Measurements from ENCODE around the gene ADAMTSL2.

DNA sequence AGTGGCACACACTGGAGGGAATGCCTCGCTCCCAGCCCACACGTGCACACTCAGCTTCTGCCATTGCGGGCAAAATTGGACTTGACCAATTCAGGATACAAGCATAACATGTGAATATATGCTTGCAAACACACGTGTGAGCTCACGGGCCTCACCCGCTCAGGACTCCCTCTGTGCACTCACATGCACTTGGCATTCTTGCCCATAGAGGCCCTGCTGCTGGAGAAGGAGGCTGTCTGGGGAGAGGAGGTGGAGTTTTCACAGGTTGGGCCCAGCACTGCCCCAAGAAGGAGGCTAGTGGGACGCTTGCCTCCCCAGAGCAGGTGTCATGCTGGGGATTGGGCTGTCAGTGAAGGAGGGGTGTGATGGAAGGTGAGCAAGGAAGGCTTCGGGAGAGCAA, 11.4 kb upstream of the ADAMTSL2 start:
- TF ChIP-seq, protein P1, sequence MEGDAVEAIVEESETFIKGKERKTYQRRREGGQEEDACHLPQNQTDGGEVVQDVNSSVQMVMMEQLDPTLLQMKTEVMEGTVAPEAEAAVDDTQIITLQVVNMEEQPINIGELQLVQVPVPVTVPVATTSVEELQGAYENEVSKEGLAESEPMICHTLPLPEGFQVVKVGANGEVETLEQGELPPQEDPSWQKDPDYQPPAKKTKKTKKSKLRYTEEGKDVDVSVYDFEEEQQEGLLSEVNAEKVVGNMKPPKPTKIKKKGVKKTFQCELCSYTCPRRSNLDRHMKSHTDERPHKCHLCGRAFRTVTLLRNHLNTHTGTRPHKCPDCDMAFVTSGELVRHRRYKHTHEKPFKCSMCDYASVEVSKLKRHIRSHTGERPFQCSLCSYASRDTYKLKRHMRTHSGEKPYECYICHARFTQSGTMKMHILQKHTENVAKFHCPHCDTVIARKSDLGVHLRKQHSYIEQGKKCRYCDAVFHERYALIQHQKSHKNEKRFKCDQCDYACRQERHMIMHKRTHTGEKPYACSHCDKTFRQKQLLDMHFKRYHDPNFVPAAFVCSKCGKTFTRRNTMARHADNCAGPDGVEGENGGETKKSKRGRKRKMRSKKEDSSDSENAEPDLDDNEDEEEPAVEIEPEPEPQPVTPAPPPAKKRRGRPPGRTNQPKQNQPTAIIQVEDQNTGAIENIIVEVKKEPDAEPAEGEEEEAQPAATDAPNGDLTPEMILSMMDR (IDR thresholded peaks at IDR 0.05 in 8 of 11, conservative IDR thresholded peaks at IDR 0.05 in 3 of 11), result no peak
- no peak for TF ChIP-seq POLR2AphosphoS5 (IDR thresholded peaks at IDR 0.05)

All from spleen (tissue), 7 donors.